Activated CD4-positive, CD25-positive, alpha-beta regulatory T cell treated with anti-CD3 and anti-CD28 coated beads, Interleukin-2, amount 50 U/mL, for 72 hours (primary cell): ENCODE results near the gene KATNB1.

ENCODE experiments used
- DNase-seq: peaks from one replicate; pipeline ENCODE4 v3.0.0; 2021

KATNB1 gene

DNA sequence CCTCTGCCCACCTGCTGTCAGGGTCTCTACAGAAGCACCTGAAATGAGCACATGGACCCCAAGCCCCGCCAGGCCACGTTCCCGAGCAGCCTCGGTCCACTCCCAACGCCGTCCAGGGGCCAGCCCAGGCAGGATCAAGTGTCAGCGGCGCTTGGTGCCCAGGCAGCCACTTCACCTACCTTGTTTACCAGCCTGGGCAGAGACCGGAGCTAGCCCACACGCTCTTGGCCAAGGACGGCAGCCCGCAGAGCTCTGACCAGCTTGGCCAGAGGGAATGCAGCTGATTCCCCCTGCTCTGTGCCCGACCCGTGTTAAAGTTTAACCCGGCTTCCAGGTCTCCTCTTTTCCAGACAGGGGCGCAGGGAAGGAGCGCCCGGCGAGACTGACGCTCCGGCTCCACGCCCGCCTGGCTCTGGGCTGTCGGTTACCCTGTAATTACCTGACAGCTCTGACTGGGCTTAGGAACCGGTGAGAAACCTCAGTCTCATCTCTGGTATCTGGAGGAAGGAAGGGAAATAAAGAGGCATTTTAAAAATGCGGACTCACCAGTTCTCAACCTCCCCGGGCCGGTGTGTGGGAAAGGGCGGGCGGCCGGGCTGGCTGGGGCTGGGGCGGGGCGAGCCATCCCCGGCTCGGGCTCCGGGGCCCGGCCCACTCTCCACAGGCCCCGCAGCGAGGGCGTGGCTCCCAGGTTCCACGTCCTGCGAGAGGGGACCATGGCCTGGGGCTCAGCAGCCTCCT, 62.1 kb downstream of the KATNB1 start:
- no peak for DNase-seq

DNA sequence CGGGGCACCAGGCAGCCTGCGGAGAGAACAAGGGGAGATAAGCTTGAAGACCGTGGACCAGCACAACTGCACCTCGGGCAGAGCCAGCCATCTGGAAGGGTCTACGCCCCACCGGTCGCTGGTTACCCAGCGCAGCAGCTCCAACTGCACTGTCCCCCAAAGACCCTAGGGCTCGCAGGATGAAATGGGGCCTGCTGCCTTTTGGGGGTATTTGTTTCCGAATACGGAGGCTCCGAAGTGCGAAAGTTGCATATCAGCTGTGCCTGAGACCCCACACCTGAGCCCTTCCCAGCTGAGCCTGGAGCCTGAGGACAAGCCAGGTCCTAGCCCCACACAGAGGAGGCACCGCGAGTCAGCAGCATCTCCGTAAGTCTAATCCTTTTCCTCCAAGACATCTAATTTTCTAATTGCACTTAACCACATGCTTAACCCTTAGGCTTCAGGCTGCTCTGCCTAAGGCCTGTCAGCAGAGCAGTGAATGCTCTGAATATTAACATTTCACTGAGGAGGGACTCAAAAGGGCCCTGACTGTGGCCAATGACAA, 62.8 kb downstream of the KATNB1 start:
- DNase-seq: no peak

DNA sequence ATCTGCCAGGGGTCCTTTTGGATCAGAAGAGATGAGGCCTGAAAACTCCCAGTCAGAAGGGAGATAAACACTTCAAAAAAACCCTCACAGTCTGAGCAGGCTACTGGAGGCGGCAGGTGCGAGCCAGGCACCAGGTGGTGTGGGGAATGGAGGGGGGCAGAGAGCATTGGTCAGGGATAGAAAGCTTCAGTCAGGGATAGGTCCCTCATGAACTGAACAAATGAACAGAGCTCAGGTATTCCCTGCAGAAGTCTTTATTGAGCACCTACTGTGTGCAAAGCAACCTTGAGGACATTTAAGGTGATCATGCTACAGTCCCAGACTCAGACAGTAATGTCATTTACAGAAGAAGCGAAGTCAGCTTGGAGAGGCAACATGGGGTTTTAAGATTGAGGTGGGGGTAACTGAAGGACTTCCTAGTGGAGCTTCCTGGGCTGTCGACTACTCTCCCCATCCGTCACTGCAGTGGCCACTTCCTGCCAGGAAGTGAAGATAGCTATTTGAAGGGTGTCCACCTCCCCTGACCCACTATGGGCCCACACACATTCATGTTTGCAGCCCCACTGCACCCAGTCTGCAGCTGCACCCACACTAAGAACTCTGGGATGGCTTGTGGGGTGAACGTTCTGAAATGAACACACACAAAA, 63.5 kb downstream of the KATNB1 start:
- DNase-seq: no peak

DNA sequence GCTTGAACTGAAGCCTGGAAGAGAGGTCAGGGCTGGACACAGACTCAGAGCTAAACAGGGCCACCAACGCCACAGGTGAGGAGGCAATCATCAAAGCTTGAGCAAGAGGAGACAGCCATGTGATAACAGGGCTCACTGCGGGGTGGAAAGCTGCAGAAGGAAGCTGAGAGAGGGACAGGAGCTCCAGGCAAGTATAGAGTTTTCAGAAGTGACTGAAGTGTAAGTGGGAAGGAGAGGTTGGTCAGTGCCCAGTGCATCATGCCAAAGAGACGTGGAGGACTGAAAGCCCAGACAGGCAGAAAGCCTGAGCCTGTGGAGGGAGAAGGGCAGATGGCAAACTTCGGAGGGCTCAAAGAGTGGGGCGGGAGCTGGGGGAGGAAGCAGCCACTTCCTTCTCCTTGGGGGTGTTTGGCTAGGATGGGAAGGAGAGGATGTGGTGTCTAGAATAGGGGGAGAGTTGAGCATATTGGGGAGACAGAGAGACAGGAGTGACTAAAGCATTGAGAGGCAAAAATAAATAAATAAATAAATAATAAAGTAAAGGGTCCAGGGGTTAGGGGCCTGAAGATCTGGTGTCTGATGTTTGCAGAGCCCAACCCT, 64.1 kb downstream of the KATNB1 start:
- DNase-seq: no peak

DNA sequence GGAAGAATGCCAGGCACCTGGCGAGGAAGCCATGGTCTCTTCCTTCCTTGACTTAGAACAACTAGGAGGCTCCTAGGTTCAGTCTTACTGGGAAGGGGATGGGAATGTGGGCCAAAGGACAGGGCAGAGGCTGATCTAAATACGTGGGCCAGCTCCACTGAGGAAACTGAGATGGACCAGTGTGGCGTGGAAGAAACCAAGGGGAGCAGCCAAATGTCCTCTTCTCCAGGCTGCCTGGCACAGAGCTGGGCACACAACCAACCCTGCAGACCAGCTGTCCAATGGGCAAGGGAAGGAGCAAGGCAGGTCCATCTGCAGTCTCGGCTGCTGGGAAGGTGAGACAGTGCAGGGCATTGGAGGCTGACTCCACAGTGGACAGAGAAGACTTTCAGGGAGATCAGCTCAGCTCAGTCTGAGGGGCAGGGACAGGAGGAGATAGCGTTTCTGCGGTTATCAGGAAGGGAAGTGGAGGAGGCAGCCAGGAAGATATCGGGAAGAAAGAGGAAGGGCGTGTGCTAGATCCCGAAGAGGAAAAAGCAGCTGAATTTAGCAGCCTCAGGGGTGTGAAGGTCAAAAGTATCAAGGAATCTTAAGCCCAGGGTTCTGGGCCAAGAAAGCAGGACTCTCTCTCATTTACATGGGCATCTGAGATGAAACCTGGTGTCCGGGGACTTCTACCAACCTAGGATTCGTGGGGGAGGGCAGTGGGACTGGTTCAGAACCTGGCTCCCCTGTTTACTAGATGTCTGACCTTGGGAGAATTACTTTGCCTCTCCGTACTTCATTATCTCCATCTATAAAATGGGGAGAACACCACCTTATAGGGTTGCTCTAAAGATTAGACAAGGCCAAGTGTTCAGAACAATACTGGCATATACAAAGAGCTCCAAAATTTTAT, 64.9 kb downstream of the KATNB1 start:
- DNase-seq: no peak

GRCh38 chr16:57801098-57801808, 65.7 kb downstream of the KATNB1 start:
- DNase-seq: no peak

GRCh38 chr16:57801809-57802340, 66.3 kb downstream of the KATNB1 start:
- DNase-seq: no peak

- DNase-seq: peak; percentile 55
These were observed 67.0 kb downstream of the KATNB1 start, which contains the start of gene KIFC3 for GRCh38 chr16:57802341-57803133. Gene KIFC3 (minus strand): TSS chr16:57802491. CDS start chr16:57798243, 4,248 bp downstream.

- DNase-seq: no peak
These were observed 67.8 kb downstream of the KATNB1 start for GRCh38 chr16:57803134-57803990.

- DNase-seq: no peak
These were observed 68.7 kb downstream of the KATNB1 start for GRCh38 chr16:57804111-57804837.

GRCh38 chr16:57805176-57805575, 69.6 kb downstream of the KATNB1 start:
- DNase-seq: no peak
